HepG2 (cell line): ENCODE measurements around the gene TNNT1. TPM values are rescaled to one million over a fixed set of nuclear protein-coding genes. Genes with fewer than 3 reads are reported as not detected.

ENCODE experiments used
- microRNA-seq: library from miRNA; unstranded; fragments of <30 nt; microRNA quantifications from one replicate; pipeline ENCODE4, GENCODE V29; 2020
- polyA plus RNA-seq, 8 experiments: library from polyadenylated mRNA; depleted of rRNA in 3 of 8; stranded (reverse) in 7 of 8; unstranded in 1 of 8; fragments of >200 nt; fragmentation: Illumina TruSeq in 4 of 8; extraction: Trizol in 4 of 8; gene quantifications; 2 replicates each; pipeline versions ENCODE4 v1.2.1 to v1.2.3, GENCODE V29; 2011 to 2016; ENCODE audit warnings: low read depth in 4 of 8, missing spikeins in 1 of 8, mixed read lengths in 1 of 8; ENCODE audit not compliant: insufficient read depth in 1 of 8
- small RNA-seq, 3 experiments: library from RNA; depleted of rRNA; stranded (forward); fragments of <200 nt; gene quantifications; one replicate each; pipeline ENCODE3, GENCODE V24; 2012; ENCODE audit warnings: low read depth in 2 of 3, low replicate concordance in 1 of 3; ENCODE audit not compliant: insufficient read length in 3 of 3, insufficient read depth in 2 of 3
- total RNA-seq, 5 experiments: library from RNA; depleted of rRNA; stranded (reverse); fragments of >200 nt; fragmentation: Illumina TruSeq; extraction: Trizol; gene quantifications; 2 replicates each; pipeline ENCODE4 v1.2.3, GENCODE V29; 2016; ENCODE audit warnings: low read depth in 1 of 5

The TNNT1 gene
- total and polyA plus RNA-seq, 2 of the 13 experiments (the other 11 are each of a cell fraction or from before 2014, with no cell fraction given) = 1.3 to 2.4 TPM

Small RNA genes lying within 50 kb of the gene (microRNA-seq; reads per million reads assigned to microRNA genes)
- gene MIR7975 = not detected

Small RNA genes lying within 50 kb of the gene (small RNA-seq; reads per million reads assigned to genes)
- gene MIR7975 (0 reads per million in 3 experiments), gene RF01210 (0 reads per million in 3 experiments)

Other genes with a start within 250 kb of the TNNT1 start
- not detected in 2 replicates for gene NCR1, start 243.1 kb downstream of the TNNT1 start, total RNA-seq (2016; rRNA removed; fragmentation: Illumina TruSeq; extraction: Trizol)
- not detected in 2 replicates for gene NCR1, start 243.1 kb downstream of the TNNT1 start, polyA plus RNA-seq (2011; rRNA removed)
- gene NLRP7, start 201.7 kb downstream of the TNNT1 start, total RNA-seq (2016; rRNA removed; fragmentation: Illumina TruSeq; extraction: Trizol) = not detected in 2 replicates
- gene NLRP7, start 201.7 kb downstream of the TNNT1 start, polyA plus RNA-seq (2011; rRNA removed) = not detected in 2 replicates
- gene NLRP2, start 182.8 kb downstream of the TNNT1 start, total RNA-seq (2016; rRNA removed; fragmentation: Illumina TruSeq; extraction: Trizol) = not detected in 2 replicates
- not detected in 2 replicates for gene NLRP2, start 182.8 kb downstream of the TNNT1 start, polyA plus RNA-seq (2011; rRNA removed)
- gene GP6, start 110.9 kb downstream of the TNNT1 start, total RNA-seq (2016; rRNA removed; fragmentation: Illumina TruSeq; extraction: Trizol) = not detected in 2 replicates
- 0.05 and 0.08 TPM in 2 replicates for gene GP6, start 110.9 kb downstream of the TNNT1 start, polyA plus RNA-seq (2011; rRNA removed)
- gene RDH13, start 86.1 kb downstream of the TNNT1 start, total RNA-seq (2016; rRNA removed; fragmentation: Illumina TruSeq; extraction: Trizol) = 19.1 and 21.5 TPM in 2 replicates
- 13.4 and 16.6 TPM in 2 replicates for gene RDH13, start 86.1 kb downstream of the TNNT1 start, polyA plus RNA-seq (2011; rRNA removed)
- gene EPS8L1, start 73.3 kb downstream of the TNNT1 start, total RNA-seq (2016; rRNA removed; fragmentation: Illumina TruSeq; extraction: Trizol) = 2.3 and 3.0 TPM in 2 replicates
- 6.3 and 6.6 TPM in 2 replicates for gene EPS8L1, start 73.3 kb downstream of the TNNT1 start, polyA plus RNA-seq (2011; rRNA removed)
- 13.0 and 29.7 TPM in 2 replicates for gene PPP1R12C, start 31.6 kb downstream of the TNNT1 start, total RNA-seq (2016; rRNA removed; fragmentation: Illumina TruSeq; extraction: Trizol)
- 30.3 and 40.4 TPM in 2 replicates for gene PPP1R12C, start 31.6 kb downstream of the TNNT1 start, polyA plus RNA-seq (2011; rRNA removed)
- gene TNNI3, start 8.5 kb upstream of the TNNT1 start, total RNA-seq (2016; rRNA removed; fragmentation: Illumina TruSeq; extraction: Trizol) = 3.5 and 3.7 TPM in 2 replicates
- gene TNNI3, start 8.5 kb upstream of the TNNT1 start, polyA plus RNA-seq (2011; rRNA removed) = 3.7 TPM in 2 replicates
- 0.40 and 0.41 TPM in 2 replicates for gene DNAAF3, start 17.4 kb upstream of the TNNT1 start, total RNA-seq (2016; rRNA removed; fragmentation: Illumina TruSeq; extraction: Trizol)
- 0.30 and 0.33 TPM in 2 replicates for gene DNAAF3, start 17.4 kb upstream of the TNNT1 start, polyA plus RNA-seq (2011; rRNA removed)
- not detected in 2 replicates for gene SYT5, start 31.1 kb upstream of the TNNT1 start, total RNA-seq (2016; rRNA removed; fragmentation: Illumina TruSeq; extraction: Trizol)
- gene SYT5, start 31.1 kb upstream of the TNNT1 start, polyA plus RNA-seq (2011; rRNA removed) = 0.04 TPM in 1 of 2 replicates, not detected in the other
- 9.9 and 14.7 TPM in 2 replicates for gene PTPRH, start 60.3 kb upstream of the TNNT1 start, total RNA-seq (2016; rRNA removed; fragmentation: Illumina TruSeq; extraction: Trizol)
- 125 and 166 TPM in 2 replicates for gene PTPRH, start 60.3 kb upstream of the TNNT1 start, polyA plus RNA-seq (2011; rRNA removed)
- 6.0 and 9.6 TPM in 2 replicates for gene TMEM86B, start 79.6 kb upstream of the TNNT1 start, total RNA-seq (2016; rRNA removed; fragmentation: Illumina TruSeq; extraction: Trizol)
- 7.7 and 10.7 TPM in 2 replicates for gene TMEM86B, start 79.6 kb upstream of the TNNT1 start, polyA plus RNA-seq (2011; rRNA removed)
- gene PPP6R1, start 109.8 kb upstream of the TNNT1 start, total RNA-seq (2016; rRNA removed; fragmentation: Illumina TruSeq; extraction: Trizol) = 23.0 and 25.8 TPM in 2 replicates
- 54.0 and 75.7 TPM in 2 replicates for gene PPP6R1, start 109.8 kb upstream of the TNNT1 start, polyA plus RNA-seq (2011; rRNA removed)
- 33.7 and 35.9 TPM in 2 replicates for gene HSPBP1, start 130.9 kb upstream of the TNNT1 start, total RNA-seq (2016; rRNA removed; fragmentation: Illumina TruSeq; extraction: Trizol)
- gene HSPBP1, start 130.9 kb upstream of the TNNT1 start, polyA plus RNA-seq (2011; rRNA removed) = 22.3 and 25.7 TPM in 2 replicates
- 0.18 TPM in 1 of 2 replicates, not detected in the other for gene BRSK1, start 134.8 kb upstream of the TNNT1 start, total RNA-seq (2016; rRNA removed; fragmentation: Illumina TruSeq; extraction: Trizol)
- 1.2 and 1.9 TPM in 2 replicates for gene BRSK1, start 134.8 kb upstream of the TNNT1 start, polyA plus RNA-seq (2011; rRNA removed)
- gene TMEM150B, start 176.1 kb upstream of the TNNT1 start, total RNA-seq (2016; rRNA removed; fragmentation: Illumina TruSeq; extraction: Trizol) = 0.74 and 1.3 TPM in 2 replicates
- 1.8 and 2.9 TPM in 2 replicates for gene TMEM150B, start 176.1 kb upstream of the TNNT1 start, polyA plus RNA-seq (2011; rRNA removed)
- gene KMT5C, start 190.7 kb upstream of the TNNT1 start, total RNA-seq (2016; rRNA removed; fragmentation: Illumina TruSeq; extraction: Trizol) = 2.1 and 5.5 TPM in 2 replicates
- 9.0 and 11.8 TPM in 2 replicates for gene KMT5C, start 190.7 kb upstream of the TNNT1 start, polyA plus RNA-seq (2011; rRNA removed)
- not detected in 2 replicates for gene COX6B2, start 205.5 kb upstream of the TNNT1 start, total RNA-seq (2016; rRNA removed; fragmentation: Illumina TruSeq; extraction: Trizol)
- 0.16 and 0.21 TPM in 2 replicates for gene COX6B2, start 205.5 kb upstream of the TNNT1 start, polyA plus RNA-seq (2011; rRNA removed)
- not detected in 2 replicates for gene GARIN5B, start 214.1 kb upstream of the TNNT1 start, total RNA-seq (2016; rRNA removed; fragmentation: Illumina TruSeq; extraction: Trizol)
- gene GARIN5B, start 214.1 kb upstream of the TNNT1 start, polyA plus RNA-seq (2011; rRNA removed) = 0.03 TPM in 1 of 2 replicates, not detected in the other
- 2.9 and 3.0 TPM in 2 replicates for gene IL11, start 221.3 kb upstream of the TNNT1 start, total RNA-seq (2016; rRNA removed; fragmentation: Illumina TruSeq; extraction: Trizol)
- 2.5 and 4.5 TPM in 2 replicates for gene IL11, start 221.3 kb upstream of the TNNT1 start, polyA plus RNA-seq (2011; rRNA removed)
- 0.35 TPM in 1 of 2 replicates, not detected in the other for gene TMEM190, start 227.6 kb upstream of the TNNT1 start, total RNA-seq (2016; rRNA removed; fragmentation: Illumina TruSeq; extraction: Trizol)
- gene TMEM190, start 227.6 kb upstream of the TNNT1 start, polyA plus RNA-seq (2011; rRNA removed) = 0.83 and 1.6 TPM in 2 replicates
- not detected in 2 replicates for gene TMEM238, start 235.1 kb upstream of the TNNT1 start, total RNA-seq (2016; rRNA removed; fragmentation: Illumina TruSeq; extraction: Trizol)
- gene TMEM238, start 235.1 kb upstream of the TNNT1 start, polyA plus RNA-seq (2011; rRNA removed) = not detected in 2 replicates
- gene RPL28, start 236.7 kb upstream of the TNNT1 start, total RNA-seq (2016; rRNA removed; fragmentation: Illumina TruSeq; extraction: Trizol) = 105 and 149 TPM in 2 replicates
- 420 and 501 TPM in 2 replicates for gene RPL28, start 236.7 kb upstream of the TNNT1 start, polyA plus RNA-seq (2011; rRNA removed)